ENCODE data around the gene C14orf180.

The C14orf180 gene

GRCh38 chr14:104579507-104579906 is at the start of gene C14orf180:
TSS of gene C14orf180 (plus strand) at chr14:104579764. CDS start at chr14:104586431, 6,667 bp downstream.
- no peak for DNase-seq

DNA sequence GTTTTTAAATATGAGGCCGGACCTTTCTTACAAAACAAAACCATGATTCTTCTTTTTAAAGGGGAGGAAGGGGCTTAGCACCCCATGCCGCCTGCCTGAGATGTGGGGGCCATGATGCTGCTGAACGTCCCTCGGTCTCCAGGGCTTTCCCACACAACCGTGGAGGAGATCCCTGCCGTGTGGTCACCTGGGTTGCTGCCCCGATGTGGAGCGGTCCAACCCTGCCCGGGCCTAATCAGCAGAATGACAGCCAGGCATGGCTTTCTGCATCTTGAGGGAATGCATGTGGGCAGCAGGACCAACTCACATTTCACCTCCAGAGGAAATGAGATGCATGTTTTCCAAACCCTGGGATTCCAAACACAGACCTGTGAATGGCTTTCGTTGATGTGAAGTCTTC is 48.9 kb upstream of the C14orf180 start:
- no peak for DNase-seq

DNA sequence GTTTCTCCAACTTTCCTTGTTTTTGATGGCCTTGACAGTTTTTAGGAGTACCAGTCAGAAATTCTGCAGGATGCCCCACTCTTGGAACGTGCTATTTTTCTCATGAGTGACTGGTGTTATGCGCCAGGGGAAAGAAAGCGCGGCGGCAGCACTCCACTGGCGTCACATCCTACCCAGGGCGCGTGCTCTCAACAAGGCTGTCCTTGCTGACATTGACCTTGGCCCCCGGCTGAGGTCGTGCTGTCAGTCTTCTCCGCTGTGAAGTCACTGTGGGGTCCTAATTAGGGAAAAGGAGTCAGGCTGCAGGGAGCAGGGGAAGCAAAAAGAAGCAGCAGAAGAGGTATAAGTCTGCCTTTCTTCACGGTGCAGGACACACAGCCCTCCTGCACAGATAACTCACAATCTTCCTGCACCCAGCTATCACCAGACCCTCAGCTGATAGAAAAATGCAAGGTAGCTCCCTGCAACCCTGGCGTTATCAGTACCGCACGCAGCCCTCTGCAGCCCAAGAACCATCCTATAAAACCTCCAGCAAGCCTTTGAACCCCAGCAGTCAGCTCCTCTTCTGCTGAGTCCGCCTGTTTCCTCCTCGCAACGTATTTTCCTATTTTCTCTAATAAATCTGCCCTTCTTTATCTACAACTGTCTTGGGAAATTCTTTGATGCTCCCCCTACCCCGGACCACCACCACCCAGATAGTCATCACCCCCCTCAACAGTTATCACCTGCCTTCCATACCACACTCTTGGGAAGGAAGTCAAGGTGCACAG is 48.0 kb upstream of the C14orf180 start:
- no peak for DNase-seq

DNA sequence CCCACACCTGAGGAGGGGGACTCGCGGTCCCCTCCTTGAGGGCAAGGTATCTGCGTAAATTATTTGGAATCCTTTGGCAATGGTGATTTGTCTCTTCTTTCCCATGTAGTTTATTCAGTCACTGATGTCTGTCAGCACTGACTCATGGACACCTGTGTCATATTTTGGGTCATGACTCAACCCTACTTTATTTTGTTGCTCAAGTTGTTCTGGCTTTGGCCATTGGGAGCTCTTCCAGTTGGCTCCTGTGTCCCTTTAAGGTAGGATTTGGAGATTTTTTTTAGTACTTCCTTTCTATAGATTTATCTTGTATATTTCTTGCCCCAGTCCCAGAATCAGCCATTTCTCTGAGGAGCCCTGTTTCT is 47.4 kb upstream of the C14orf180 start:
- DNase-seq: no peak

DNA sequence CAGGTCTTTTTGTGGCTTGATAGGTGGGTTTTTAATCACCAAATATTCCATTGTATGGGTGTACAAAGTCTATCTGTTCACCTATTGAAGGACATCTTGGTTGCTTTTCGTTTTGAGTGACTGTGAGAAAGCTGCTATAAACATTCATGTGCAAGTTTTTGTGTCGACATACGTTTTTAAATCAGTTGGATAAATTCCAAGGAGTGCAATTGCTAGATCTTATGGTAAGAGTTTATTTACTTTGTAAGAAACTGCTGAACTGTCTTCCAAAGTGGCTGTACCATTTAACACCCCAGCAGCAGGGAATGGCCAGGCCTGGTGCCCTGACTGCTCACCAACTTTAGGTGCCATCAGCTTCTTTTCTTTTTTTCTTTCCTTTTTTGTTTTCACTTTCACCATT is 45.5 kb upstream of the C14orf180 start:
- DNase-seq: no peak

DNA sequence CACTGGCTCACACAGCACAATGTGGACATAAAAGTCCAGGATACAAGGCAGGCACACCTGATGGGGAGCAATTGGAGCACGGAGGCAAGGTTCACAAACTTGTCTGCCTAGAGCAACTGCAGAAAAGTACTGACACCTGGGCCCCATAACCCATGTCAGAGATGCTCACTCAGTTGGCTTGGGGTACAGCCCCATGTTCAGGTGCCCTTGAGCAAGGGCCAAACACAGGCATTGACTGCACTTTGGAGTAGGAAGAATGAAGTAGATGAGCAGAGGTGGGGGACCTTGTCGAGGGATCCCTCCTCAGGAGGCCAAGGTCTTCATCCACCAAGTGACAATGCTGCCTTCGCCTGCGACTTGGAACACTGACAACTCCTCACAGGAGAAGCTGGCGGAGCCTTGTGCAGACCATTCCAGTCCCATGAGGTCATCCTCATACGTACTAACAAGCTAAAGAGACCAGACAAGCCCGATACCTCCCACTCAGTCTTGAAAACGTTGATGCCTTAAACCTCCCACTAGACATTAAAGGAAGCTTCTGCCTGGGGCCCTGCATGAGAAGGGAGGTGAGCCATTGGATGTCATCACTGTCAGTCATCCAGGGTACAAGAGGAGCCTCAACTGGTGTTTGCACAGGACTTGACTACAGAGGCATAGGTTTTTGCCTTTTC is 42.5 kb upstream of the C14orf180 start:
- DNase-seq: no peak

GRCh38 chr14:104537613-104537988 is 42.0 kb upstream of the C14orf180 start:
- no peak for DNase-seq

DNA sequence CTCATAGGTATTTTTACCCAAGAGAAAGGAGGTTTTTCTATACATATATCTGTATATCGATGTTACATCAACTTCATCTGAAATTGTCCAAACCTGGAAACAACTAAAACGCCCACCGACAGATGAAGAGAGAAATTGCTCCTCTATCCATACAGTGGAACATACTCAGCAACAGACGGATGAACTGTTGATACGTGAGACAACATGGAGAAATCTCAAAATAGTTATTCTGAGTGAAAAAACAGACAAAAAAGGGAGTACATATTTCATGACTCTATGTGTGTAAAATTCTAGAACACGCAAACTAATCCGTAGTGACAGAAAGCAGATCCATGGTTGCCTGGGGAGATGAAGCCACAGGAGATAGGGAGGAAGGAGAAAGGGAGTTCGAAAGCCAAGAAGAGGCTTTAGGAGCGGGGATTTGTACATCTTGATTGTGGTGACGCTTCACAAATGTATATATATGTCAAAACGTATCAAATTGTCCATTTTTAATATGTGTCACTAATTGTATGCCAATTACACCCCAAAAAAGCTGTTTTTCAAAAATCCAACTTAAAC is 37.6 kb upstream of the C14orf180 start:
- no peak for DNase-seq

DNA sequence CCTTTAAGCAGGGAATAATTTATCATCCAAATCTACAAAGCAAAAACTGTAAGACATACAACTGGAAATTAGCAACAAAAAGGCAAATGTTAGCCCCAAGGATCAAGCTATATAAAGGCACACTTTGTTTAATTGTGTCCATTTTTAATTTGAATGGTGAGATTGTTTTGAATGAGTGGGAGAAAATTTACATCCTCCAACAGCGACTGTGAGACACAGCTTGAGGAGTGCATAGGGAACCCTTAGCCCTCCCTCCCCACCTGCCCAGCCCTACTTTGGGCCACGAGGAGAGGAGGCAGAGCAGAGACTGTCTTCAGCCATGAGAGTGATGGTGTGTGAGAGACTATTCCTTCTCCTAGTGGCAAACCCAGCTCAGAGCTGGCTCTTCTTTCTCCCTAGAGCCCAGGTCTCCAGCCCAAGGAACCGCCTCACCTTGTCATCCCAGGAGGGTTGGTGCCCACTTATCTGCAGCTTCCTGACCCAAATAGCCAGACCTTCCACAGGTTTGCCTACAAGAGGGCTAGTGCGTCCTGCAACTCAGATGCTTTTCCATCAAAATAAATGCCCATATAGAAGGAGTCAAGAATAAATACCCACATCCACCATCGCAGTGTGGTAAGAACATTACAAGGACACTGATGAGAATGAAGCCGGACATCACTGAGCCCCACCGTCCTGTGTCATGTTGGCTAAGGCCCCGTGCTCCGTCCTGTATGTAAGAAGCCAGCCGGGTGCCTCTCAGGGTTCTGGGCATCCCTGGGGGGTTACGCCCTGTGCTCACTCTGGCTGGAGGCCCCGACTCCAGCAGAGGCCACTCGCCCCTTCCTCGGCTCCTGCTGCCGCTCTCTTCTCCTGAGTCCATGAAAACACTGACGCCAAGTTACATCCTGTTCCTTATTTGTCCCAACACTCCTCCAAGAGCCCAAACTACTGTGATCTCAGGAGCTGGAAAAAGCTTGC is 36.4 kb upstream of the C14orf180 start:
- no peak for DNase-seq

GRCh38 chr14:104544362-104544961 is 35.1 kb upstream of the C14orf180 start:
- DNase-seq: no peak

- DNase-seq: no peak
Measured at GRCh38 chr14:104545151-104545941, 34.2 kb upstream of the C14orf180 start.

DNA sequence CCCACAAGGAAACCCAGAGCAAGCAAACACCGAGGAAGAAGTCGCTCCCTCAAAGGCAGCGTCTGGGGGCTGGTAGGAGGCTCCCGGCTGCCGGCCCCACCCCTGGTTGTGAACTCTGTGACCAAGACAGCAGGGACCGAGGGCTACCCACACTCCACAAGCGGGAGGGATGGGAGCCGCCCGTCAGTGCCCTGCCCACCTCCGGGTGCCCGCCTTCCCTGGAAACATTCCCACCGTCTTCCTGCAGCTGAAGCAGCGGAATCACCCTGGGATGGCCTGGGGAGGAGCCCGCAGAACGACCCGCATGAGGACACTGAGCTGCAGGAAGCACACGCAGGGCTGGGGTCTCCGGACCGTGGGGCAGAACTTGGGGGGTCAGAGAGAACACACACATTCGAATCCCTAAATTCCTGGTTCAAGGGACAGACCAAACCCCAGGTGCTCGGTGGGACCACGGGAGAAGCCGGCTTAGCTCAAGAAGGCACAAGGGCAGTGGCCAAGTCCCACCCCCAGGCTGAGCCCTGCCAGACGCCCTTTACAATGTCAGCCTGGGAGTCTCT is 33.5 kb upstream of the C14orf180 start:
- no peak for DNase-seq

DNA sequence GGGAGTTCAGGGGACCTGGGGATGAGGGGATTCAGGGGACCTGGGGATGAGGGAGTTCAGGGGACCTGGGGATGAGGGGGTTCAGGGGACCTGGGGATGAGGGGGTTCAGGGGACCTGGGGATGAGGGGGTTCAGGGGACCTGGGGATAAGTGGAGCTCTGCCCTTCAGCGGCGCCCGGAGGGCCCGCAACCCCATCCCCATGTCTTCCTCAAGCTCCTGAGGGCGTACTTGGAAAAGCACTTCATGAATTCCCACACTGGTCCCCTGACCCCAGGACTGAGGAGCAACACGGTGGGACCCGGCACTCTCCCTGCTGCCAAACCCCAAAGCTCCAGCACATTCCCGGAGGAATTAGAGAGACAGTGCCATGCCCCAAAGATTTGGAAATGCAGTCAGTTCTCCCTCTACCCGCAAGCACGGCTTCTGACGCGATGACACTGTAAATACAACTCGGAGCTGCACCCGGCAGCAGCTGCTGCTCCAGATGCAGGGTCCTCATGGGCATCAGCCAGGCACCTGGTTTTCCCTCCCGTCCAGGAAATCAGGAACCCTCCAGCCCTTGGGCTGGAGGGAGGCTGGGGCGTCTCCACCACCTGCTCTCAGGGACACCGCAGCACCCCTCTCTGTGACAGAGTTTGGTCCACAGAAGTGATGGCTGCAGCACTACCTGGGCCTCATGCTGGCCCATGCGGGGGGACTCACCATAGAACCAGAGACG is 32.8 kb upstream of the C14orf180 start:
- no peak for DNase-seq

GRCh38 chr14:104547310-104547997 is 32.1 kb upstream of the C14orf180 start:
- DNase-seq: no peak

DNA sequence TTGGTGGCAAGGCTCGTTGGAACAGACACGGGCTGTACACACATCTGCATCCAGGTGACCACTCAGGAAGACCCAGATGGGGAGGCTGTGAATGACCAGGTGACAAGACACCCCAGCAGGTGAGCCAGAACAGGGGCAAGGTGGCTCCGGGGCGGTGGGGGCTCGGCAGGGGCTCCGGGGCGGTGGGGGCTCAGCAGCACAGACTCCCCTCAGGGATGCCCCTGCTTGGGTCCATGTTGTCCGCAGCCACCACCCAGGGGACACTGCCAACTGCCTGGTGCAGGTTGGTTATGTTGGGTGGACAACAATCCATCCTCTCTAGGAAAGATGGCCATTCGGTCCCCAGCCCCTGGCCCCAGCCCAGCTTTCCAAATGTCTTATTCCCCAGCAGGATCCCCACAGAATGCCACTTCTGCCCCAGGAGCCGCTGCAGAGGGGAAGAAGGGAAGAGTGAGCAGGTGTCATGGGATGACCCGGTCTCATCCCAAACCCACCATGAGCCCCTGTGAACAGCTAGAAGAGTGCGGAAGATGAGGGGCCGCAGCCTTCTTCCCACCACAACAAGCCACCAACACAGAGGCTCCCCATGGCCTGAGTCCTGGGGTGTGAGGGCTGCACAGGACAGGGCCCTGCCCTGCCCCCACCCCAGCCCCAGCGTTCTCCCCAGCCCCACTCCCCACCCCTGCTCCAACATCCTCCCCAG is 31.4 kb upstream of the C14orf180 start:
- DNase-seq: no peak

- DNase-seq: no peak
Measured at GRCh38 chr14:104548802-104549535, 30.6 kb upstream of the C14orf180 start.

DNA sequence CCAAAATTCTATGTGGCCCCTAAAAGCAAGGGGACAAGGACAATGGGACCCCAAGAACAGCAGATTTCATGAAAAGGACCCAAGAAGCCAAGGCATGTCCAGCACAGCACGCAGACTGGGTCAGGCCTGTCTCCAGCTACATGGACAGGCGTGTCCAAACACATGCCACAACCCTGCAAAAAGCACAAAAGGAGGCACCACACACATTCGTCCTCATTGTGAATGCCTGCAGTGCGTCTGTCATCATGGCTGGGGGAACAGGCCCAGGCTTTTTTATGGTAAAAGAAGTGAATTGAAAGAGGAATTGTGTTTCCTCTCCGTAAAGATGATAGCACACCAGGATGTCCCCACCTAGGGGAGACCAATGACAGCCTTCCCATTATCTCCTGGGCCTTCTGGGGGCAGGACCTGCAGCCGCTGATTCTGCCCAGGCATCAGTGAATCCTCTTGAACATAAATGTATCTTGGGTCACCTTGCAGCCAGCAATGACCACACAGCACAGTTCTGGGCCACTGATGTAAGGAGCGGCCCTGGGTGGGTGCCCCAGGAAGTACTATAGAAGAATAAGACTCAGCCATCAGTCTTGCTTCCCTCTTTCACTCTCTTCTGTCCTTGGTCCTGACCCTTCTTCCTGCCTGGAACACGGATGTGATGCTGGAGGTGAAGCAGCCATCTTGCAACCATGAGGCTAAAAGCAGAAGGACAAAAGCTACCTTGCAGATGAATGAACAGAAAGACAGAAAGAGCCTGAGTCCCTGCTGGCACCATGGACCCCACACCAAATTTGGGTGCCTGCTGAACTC is 29.8 kb upstream of the C14orf180 start:
- no peak for DNase-seq

DNA sequence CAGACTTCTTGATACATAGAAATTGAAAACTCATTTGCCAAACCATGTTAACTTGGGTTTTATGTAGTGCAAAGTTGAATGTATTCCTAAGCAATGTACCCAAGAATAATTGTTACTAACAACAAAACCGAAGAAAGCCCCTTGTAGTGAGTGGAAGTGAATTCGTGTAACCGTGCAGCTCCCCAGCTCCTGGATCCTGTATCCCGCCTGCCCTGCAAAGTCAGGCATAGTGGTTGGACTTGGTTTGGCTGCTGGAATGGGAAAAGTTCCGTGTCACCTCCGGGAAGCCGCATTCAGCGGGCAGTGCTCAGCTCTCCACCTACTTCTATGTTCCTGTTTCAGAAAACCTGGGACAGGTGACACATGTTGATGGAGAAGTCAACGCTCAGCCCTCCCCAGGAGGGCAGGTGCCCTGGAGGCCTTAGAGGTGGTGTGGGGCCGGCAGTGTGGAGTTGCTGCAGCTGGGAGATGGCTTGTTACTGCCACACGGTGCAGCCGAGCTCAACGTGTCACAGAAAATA is 29.2 kb upstream of the C14orf180 start:
- DNase-seq: no peak
